Esophagus (tissue), 2 donors: ENCODE results near the gene SCRN2. TPM values are rescaled to one million over a fixed set of nuclear protein-coding genes. Genes with fewer than 3 reads are reported as not detected.
A peak's percentile ranks its signal among the peaks of the same experiment; 100 is the strongest.

ENCODE experiments used
- H3K27ac ChIP-seq, 2 donors: one replicate each; pipeline ENCODE4 v1.5.1; 2013; ENCODE audit warnings: low read depth in 2 of 2, mild to moderate bottlenecking in 2 of 2, inconsistent platforms in 1 of 2, low read length in 1 of 2, moderate library complexity in 1 of 2
- H3K27me3 ChIP-seq, 2 donors: one replicate each; pipeline ENCODE4 v1.6.1; 2013; ENCODE audit warnings: low read length in 2 of 2, control low read depth in 1 of 2, mild to moderate bottlenecking in 1 of 2; ENCODE audit not compliant: insufficient read depth in 2 of 2, control insufficient read depth in 1 of 2
- H3K36me3 ChIP-seq, 2 donors: one replicate each; pipeline ENCODE4 v1.6.1; 2013; ENCODE audit warnings: low read length in 1 of 2; ENCODE audit not compliant: control insufficient read depth in 2 of 2, insufficient read depth in 2 of 2
- H3K4me1 ChIP-seq, 2 donors: one replicate each; pipeline ENCODE4 v1.6.1; 2013; ENCODE audit warnings: low read length in 1 of 2; ENCODE audit not compliant: control insufficient read depth in 2 of 2, insufficient read depth in 2 of 2
- H3K4me3 ChIP-seq, 2 donors: one replicate each; pipeline ENCODE4 v1.5.1; 2013; ENCODE audit warnings: low read length in 2 of 2, mild to moderate bottlenecking in 2 of 2, low read depth in 1 of 2, moderate library complexity in 1 of 2
- H3K9me3 ChIP-seq, 2 donors: one replicate each; pipeline ENCODE4 v1.6.1; 2013; ENCODE audit warnings: mild to moderate bottlenecking in 2 of 2, low read depth in 1 of 2, low read length in 1 of 2, moderate library complexity in 1 of 2; ENCODE audit not compliant: control insufficient read depth in 2 of 2, insufficient read depth in 1 of 2
- WGBS, 2 donors: extraction: QIAGEN DNeasy Blood & Tissue Kit; methylation state at CpG; one replicate each; pipeline ENCODE4 v1.1.7; 2013; 5-methylcytosine and 5-hydroxymethylcytosine counted together
- polyA plus RNA-seq, 2 donors: library from polyadenylated mRNA; stranded (reverse); fragments of 200-250 nt; gene quantifications; one replicate each; pipeline ENCODE4 v1.2.3, GENCODE V29; 2013
- donor health status: healthy with polysubstance abuse.
- donor health status: Bipolar disorder and iron deficiency.

The SCRN2 gene
- polyA plus RNA-seq, 2 donors, result 28.6 to 34.7 TPM

DNA sequence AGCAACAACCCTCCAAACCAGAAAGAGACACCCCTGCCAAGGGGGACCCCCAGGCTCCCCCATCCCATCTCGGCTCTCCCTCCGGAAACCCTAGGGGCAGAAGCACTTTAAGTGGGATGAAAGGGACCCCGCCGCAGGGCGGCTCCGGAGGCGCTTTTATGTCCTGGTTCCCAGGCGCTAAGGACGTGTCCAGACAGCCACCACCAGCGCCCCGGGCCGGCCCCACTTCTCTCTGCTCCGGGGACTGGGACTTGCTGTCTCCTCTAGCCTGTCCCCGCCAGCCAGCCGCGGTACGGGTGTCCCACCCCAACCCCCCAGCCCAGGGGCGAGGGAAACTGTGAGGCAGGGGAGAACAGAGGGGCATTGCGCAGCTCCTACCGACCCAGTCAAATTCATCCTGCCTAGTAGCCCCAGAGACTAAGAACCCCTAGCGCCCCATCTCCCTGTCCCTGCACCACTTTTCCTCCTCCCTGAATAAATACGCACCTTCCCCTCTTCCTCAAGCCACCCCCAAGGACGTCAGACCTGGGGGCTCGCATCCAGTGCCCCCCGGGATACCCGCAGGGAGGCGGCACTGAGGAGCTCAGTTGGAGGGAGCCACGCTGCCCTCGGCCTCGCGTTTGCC is 5.8 kb upstream of the SCRN2 start:
- Histone ChIP-seq H3K4me3 (no peak overlapping the region), H3K27ac (no peak overlapping the region), H3K36me3 (peaks cover 0 to 3% of the 10 kb centered on the region in 2 donors), H3K4me1 (peaks cover 8 to 18% of the 10 kb centered on the region in 2 donors), H3K27me3 (peaks cover 0 to 3% of the 10 kb centered on the region in 2 donors), H3K9me3 (no peaks in the 10 kb centered on the region)
- WGBS, 2 donors, result 22 to 30% methylated on average over 30 to 31 of the region's 31 CpGs

DNA sequence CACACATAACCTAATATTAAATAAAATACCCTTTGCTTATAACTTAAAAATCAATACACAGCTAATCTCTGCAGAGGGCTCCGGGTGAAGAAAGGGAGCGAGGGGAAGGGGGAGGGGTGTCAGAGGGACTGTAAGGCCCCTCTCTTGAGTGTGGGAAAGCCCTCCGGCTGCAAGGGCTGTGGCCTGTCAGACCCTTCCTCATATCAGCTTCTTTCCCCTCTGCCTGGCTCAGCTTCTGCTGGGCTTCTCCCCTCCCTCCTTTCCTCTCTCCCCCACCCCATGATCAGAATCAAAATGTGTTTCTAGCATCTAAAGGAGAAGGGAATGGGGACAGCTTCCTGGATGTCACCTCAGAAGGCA is 4.6 kb upstream of the SCRN2 start:
- peaks cover 0 to 3% of the 10 kb centered on the region in 2 donors for H3K36me3 ChIP-seq
- WGBS, 2 donors, result 82 to 86% methylated on average over 3 of the region's 3 CpGs
- peaks cover 11 to 18% of the 10 kb centered on the region in 2 donors for H3K4me1 ChIP-seq
- no peaks in the 10 kb centered on the region for H3K9me3 ChIP-seq
- no peak overlapping the region for H3K27ac ChIP-seq
- H3K27me3 ChIP-seq, result peaks cover 0 to 3% of the 10 kb centered on the region in 2 donors
- H3K4me3 ChIP-seq, result no peak overlapping the region

DNA sequence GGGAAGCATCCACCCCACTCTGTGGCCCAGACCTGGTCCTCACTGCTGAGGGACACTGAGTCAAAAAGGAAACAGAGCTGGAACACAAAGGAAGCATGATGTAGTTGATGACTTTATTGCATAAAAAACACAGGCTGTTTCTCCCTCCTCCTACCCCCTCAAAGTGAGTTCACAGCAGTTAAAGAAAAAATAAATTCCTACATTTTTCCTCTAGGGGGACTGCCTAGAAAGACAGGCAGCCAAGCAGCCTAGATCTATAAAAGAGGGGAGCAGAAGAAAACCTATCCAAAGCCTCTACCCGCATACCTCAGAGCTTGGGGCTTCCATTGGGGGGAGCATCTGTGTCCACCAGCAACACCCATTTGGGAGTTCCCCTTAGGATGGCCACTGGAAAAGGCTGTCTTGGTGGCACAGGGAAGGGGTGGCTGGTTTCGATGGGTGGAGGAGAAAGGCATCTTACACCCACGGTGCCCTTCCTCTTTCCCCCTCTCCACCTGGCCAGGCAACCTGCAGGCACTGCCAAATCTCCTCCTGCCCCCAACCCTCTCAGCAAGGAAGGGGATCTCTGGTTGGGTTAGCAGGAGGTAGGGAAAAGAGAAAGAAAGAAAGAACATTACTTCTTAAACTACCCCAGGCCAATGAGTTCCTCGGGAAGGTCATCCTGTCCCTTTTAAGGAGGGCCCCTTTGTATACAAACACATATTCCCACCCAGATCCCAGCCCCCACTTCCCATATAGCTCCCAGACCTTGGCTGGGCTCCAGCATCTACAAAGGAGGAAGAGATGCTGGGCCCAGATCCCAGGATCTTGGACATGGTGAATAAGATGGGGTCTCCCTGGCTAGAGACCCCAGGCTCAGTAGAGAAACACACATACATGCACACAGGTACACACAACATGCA is 4.0 kb upstream of the SCRN2 start:
- Histone ChIP-seq H3K27ac (no peak overlapping the region), H3K9me3 (no peaks in the 10 kb centered on the region), H3K27me3 (peaks cover 0 to 3% of the 10 kb centered on the region in 2 donors), H3K4me3 (no peak overlapping the region), H3K4me1 (peaks cover 13 to 15% of the 10 kb centered on the region in 2 donors), H3K36me3 (peaks cover 0 to 3% of the 10 kb centered on the region in 2 donors)
- WGBS, 2 donors, result 69 to 72% methylated on average over 4 of the region's 4 CpGs

DNA sequence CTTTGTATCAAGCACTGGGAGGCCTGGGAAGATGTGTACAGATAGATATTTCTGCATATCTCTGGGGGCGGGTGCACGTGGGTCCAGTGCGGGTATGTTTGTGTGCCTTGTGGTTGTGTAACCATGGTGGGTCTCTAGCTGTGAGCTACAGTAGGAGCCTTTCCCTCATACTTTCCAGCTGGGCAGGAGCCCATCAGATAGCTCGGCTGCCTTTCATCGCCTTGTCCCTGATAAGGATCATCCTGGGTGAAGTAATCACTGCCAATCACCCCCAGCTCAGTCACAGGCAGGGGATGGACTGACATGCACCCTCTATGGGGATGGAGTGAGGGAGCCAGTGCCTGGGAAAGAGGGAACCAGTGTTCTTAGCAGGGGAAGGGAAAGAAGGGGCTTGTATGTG is 3.2 kb upstream of the SCRN2 start:
- H3K36me3 ChIP-seq, result peaks cover 0 to 3% of the 10 kb centered on the region in 2 donors
- H3K4me3 ChIP-seq, result no peak overlapping the region
- H3K9me3 ChIP-seq, result no peaks in the 10 kb centered on the region
- 71 to 79% methylated on average over 5 of the region's 5 CpGs for WGBS, 2 donors
- peaks cover 10 to 17% of the 10 kb centered on the region in 2 donors for H3K4me1 ChIP-seq
- peaks cover 0 to 3% of the 10 kb centered on the region in 2 donors for H3K27me3 ChIP-seq
- H3K27ac ChIP-seq, result no peak overlapping the region

DNA sequence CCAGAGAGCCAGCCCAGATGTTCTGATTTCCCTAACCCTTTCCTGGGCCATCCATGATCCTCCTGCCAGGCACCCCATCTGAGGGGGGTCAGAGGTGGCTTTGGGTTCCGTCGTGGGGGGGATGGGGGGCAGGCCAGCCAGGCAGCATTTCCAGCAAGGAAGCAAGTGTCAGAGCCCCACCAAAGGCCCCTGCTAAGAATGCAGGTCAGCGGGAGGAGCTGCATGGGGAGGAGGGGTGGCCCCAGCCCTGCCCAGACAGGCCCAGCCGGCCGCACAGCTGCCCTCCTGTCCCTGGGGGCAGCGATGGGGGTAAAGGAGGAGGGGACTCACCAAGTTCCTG is 2.3 kb upstream of the SCRN2 start:
- Histone ChIP-seq H3K9me3 (no peaks in the 10 kb centered on the region), H3K36me3 (peaks cover 0 to 8% of the 10 kb centered on the region in 2 donors), H3K4me3 (no peak overlapping the region), H3K27me3 (peaks cover 0 to 3% of the 10 kb centered on the region in 2 donors), H3K4me1 (peaks cover 10 to 15% of the 10 kb centered on the region in 2 donors), H3K27ac (no peak overlapping the region)
- 21 to 24% methylated on average over 6 of the region's 6 CpGs for WGBS, 2 donors

DNA sequence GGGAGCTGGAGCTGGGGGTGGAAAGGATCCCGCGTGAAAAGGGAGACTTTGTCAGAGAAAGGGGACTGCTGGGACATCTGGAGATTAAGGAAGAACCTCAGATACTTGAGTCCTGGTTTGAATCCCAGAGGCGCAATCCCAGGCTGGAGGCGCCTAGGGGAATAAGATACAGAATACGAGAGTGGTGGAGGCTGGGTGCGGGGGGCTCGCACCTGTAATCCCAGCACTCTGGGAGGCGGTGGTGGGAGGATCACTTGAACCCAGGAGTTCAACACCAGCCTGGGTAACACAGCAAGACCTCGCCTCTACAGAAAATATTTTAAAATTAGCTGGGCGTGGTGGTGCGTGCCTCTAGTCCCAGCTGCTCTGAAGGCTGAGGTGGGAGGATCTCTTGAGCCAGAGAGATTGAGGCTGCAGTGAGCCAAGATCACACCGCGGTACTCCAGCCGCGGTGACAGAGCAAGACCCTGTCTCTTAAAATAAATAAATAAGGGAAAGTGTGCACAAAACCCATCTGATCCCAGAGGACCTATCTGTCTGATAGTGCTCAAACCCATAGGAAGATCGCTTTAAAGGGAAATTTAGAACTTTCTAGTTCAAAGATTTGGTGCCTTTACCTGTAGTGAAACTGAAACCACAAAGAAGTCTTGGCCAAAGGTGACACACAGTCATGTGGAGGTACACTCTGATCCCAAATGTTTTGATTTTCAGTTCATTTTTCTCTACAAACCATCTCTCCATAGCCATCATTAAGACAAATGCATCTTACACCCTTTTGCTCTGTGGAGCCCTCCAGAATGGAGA is 617 bp upstream of the SCRN2 start:
- 56 to 65% methylated on average over 16 of the region's 16 CpGs for WGBS, 2 donors
- Histone ChIP-seq H3K9me3 (no peaks in the 10 kb centered on the region), H3K27ac (peak overlapping the region in 1 of 2 donors; percentile 29), H3K4me1 (peaks cover 3 to 15% of the 10 kb centered on the region in 2 donors), H3K36me3 (peaks cover 0 to 14% of the 10 kb centered on the region in 2 donors), H3K27me3 (no peaks in the 10 kb centered on the region), H3K4me3 (no peak overlapping the region)

DNA sequence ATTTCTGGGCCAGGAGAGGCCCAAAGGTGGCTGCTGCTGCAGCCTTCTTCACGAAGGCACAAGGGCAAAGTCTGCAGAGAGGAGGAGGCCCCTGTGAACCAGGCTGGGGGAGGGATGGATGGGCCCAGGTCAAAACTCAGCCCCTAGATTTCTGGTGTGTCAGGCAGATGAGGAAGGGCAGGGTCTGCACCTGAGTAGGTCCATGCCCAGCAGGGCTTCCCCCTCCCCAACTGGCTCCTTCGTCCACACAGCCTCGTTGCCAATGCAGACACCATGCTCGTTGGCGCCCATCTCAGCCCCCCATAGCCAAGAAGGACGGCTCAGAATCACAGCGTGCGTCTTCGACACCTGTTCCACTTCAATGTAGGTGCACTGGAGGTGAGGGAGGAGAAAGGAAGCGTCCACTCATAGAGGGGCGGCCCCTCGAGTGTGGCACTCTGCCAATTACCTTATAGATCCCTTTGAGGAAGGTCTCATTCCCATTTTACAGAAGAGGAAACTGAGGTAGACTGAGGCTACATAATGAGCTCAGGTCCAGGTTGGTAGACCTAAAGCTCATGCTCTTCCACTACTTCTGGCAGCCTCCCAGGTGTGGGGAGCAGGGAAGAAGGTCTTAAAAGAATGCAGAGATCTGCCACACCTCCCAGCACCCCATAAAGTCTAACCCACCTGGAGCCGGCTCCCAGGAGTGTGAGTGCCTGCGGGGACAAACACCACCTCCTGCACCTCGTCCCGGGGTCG is 902 bp downstream of the SCRN2 start:
- 41 to 47% methylated on average over 17 of the region's 17 CpGs for WGBS, 2 donors

DNA sequence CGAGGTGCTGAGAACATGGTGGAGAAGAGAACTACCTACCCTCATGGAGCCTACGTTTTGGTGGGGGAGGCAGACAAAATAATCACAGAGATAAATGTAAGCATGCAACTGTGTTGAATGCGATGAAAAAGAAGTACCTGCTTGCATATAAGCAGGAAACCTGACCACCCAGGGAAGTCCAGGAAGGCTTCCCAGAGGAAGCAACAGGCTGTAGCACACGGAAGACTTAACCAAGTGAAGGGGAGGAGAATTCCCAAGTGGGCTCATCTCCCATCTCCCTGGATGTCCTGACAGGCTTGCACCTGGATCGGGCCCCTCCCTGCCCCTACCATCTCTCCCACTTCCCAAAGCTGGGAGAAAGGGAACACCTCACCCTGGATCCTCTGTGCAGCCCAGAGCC is 2.0 kb downstream of the SCRN2 start:
- no peaks in the 10 kb centered on the region for H3K9me3 ChIP-seq
- no peak overlapping the region for H3K27ac ChIP-seq
- H3K4me3 ChIP-seq, result no peak overlapping the region
- H3K4me1 ChIP-seq, result peaks cover 3 to 17% of the 10 kb centered on the region in 2 donors
- H3K36me3 ChIP-seq, result peaks cover 3 to 23% of the 10 kb centered on the region in 2 donors
- H3K27me3 ChIP-seq, result no peaks in the 10 kb centered on the region
- WGBS, 2 donors, result 87 to 90% methylated on average over 5 of the region's 5 CpGs

More for the DNA sequence above, 902 bp downstream of the SCRN2 start:
- peaks cover 3 to 23% of the 10 kb centered on the region in 2 donors for H3K36me3 ChIP-seq
- peaks cover 3 to 17% of the 10 kb centered on the region in 2 donors for H3K4me1 ChIP-seq
- H3K27me3 ChIP-seq, result no peaks in the 10 kb centered on the region
- H3K27ac ChIP-seq, result no peak overlapping the region
- H3K4me3 ChIP-seq, result peak overlapping the region; percentile 65 to 75
- H3K9me3 ChIP-seq, result no peaks in the 10 kb centered on the region

DNA sequence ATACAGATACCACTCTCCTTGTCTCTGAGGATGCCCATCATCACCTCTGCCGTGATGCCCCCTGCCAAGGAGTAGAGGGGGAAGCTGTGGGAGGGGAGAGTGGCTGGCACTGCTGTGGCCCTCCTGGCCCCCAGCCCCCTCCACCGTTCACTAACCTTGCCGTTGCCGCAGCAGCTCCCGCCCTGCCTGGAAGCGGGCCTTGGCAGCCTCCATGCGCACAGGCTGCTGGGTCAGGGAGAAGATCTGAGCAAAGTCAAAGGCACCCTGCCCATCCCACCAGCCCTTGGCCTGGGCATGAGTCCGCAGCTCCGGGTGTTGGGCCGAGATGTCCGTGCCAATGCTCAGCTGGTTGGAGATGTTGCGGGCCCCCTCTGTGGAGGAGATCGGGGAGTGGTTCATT is 2.4 kb downstream of the SCRN2 start:
- H3K4me1 ChIP-seq, result peaks cover 3 to 17% of the 10 kb centered on the region in 2 donors
- no peaks in the 10 kb centered on the region for H3K9me3 ChIP-seq
- no peak overlapping the region for H3K4me3 ChIP-seq
- H3K36me3 ChIP-seq, result peaks cover 3 to 23% of the 10 kb centered on the region in 2 donors
- WGBS, 2 donors, result 91 to 94% methylated on average over 13 of the region's 13 CpGs
- no peaks in the 10 kb centered on the region for H3K27me3 ChIP-seq
- H3K27ac ChIP-seq, result no peak overlapping the region
